HepG2 (cell line): ENCODE measurements around the gene MGAT2. TPM values are rescaled to one million over a fixed set of nuclear protein-coding genes. Genes with fewer than 3 reads are reported as not detected.

Source experiments
- ATAC-seq: fragments of 200-7000 bp; cut with Tn5 transposase; 3 replicates; pipeline ENCODE4 v1.9.1; 2020; ENCODE audit warnings: mild to moderate bottlenecking, moderate library complexity
- BruUV-seq: library from RNA; stranded (reverse); fragments of 400-500 nt; replicated peaks from 2 replicates; lab custom pipeline; 2021; lab: Mats Ljungman, UMichigan
- CTCF ChIA-PET: fragments of 300-600 bp; formaldehyde crosslinking; extraction: SDS; loops from one replicate; lab custom pipeline; 2021; ENCODE audit warnings: low total read pairs, inconsistent platforms, low intra/inter-chr PET ratio; lab: Yijun Ruan, JAX
- POLR2A ChIA-PET: fragments of 350-600 bp; sonication (Branson Sonifier 250); formaldehyde crosslinking; loops from one replicate; lab custom pipeline; 2020; ENCODE audit warnings: antibody characterized with exemption, inconsistent platforms; lab: Yijun Ruan, JAX
- DNase-seq: peaks from one replicate; pipeline ENCODE4 v3.0.0-alpha.2; 2015; ENCODE audit warnings: low spot score
- FAIRE-seq: peaks from 3 replicates; lab custom pipeline; 2011; peaks lifted over from hg19 to GRCh38; lab: Jason Lieb, UNC
- H2AFZ ChIP-seq: one replicate; pipeline ENCODE4 v1.6.1; 2011; ENCODE audit warnings: low read length, inconsistent platforms
- H3K27ac ChIP-seq: fragments of 300-600 bp; 3 replicates; pipeline ENCODE4 v1.8.0; 2011; ENCODE audit warnings: mixed run types, mild to moderate bottlenecking, mixed read lengths, low read length, inconsistent platforms; ENCODE audit not compliant: insufficient read depth; ENCODE audit errors: extremely low read length
- H3K27me3 ChIP-seq, 2 experiments: fragments of 200-600 bp in 1 of 2; 2 replicates in 1 of 2; 3 replicates in 1 of 2; pipeline versions ENCODE4 v1.6.0 to v1.8.0; 2011; ENCODE audit warnings: low read length in 2 of 2, mild to moderate bottlenecking in 2 of 2, moderate library complexity in 2 of 2, inconsistent platforms in 1 of 2; ENCODE audit not compliant: insufficient read depth in 2 of 2, control insufficient read depth in 1 of 2
- H3K36me3 ChIP-seq, 2 experiments: fragments of 200-600 bp in 1 of 2; replicated peaks in 1 of 2; 2 replicates in 1 of 2; 3 replicates in 1 of 2; pipeline versions ENCODE4 v1.5.1 to v1.8.0; 2011; ENCODE audit warnings: low read length in 2 of 2, inconsistent platforms in 1 of 2; ENCODE audit not compliant: insufficient read depth in 2 of 2, control insufficient read depth in 1 of 2
- H3K4me1 ChIP-seq: 2 replicates; pipeline ENCODE4 v1.5.1; 2012; ENCODE audit warnings: low read length, inconsistent platforms; ENCODE audit not compliant: insufficient read depth
- H3K4me2 ChIP-seq: 2 replicates; pipeline ENCODE4 v1.6.0; 2011; ENCODE audit warnings: low read depth, low read length, inconsistent platforms
- H3K4me3 ChIP-seq, 3 experiments: fragments of 200-600 bp in 1 of 3; sonication (generic), shearing (Covaris generic) in 1 of 3; replicated peaks in 1 of 3; 2 replicates each; pipeline ENCODE4 v1.5.1; 2011 to 2016; ENCODE audit warnings: low read length in 3 of 3, inconsistent platforms in 2 of 3, low read depth in 2 of 3, mild to moderate bottlenecking in 2 of 3, control low read depth in 1 of 3, mixed read lengths in 1 of 3; ENCODE audit not compliant: insufficient read depth in 1 of 3
- H3K79me2 ChIP-seq: one replicate; pipeline ENCODE4 v1.6.1; 2011; ENCODE audit warnings: low read length, inconsistent platforms; ENCODE audit not compliant: insufficient read depth
- H3K9ac ChIP-seq: 2 replicates; pipeline ENCODE4 v1.6.0; 2011; ENCODE audit warnings: mild to moderate bottlenecking, low read depth, low read length, inconsistent platforms; ENCODE audit not compliant: insufficient read depth
- H3K9me3 ChIP-seq: 2 replicates; pipeline ENCODE4 v1.5.1; 2012; ENCODE audit warnings: mild to moderate bottlenecking, low read length
- H4K20me1 ChIP-seq: 2 replicates; pipeline ENCODE4 v1.6.0; 2011; ENCODE audit warnings: inconsistent platforms, mild to moderate bottlenecking, low read length, moderate library complexity; ENCODE audit not compliant: insufficient read depth
- AGO1 ChIP-seq: fragments of 200-400 bp; formaldehyde crosslinking; IDR thresholded peaks from 2 replicates; pipeline ENCODE4 v1.6.1; 2017; ENCODE audit warnings: mild to moderate bottlenecking, low read depth, low read length, moderate library complexity; ENCODE audit not compliant: poor library complexity, severe bottlenecking
- DZIP1 ChIP-seq: sonication (generic); formaldehyde crosslinking; IDR thresholded peaks from 2 replicates; pipeline ENCODE4 v1.5.0; 2020; ENCODE audit warnings: mild to moderate bottlenecking, missing genetic modification reagents
- EHMT2 ChIP-seq: fragments of 200-600 bp; sonication (generic); IDR thresholded peaks from 2 replicates; pipeline ENCODE4 v1.7.0; 2017; ENCODE audit warnings: antibody characterized with exemption, low read depth, low read length, borderline replicate concordance
- FOXO1 ChIP-seq: sonication (generic); formaldehyde crosslinking; IDR thresholded peaks from 2 replicates; pipeline ENCODE4 v1.4.0; 2020; ENCODE audit warnings: missing genetic modification reagents
- GATAD1 ChIP-seq: IDR thresholded peaks from 2 replicates; pipeline ENCODE4 v1.6.1; 2016; ENCODE audit warnings: missing genetic modification reagents, missing compliant biosample characterization
- HNRNPK ChIP-seq: fragments of 200-400 bp; formaldehyde crosslinking; IDR thresholded peaks from 2 replicates; pipeline ENCODE4 v1.6.1; 2018; ENCODE audit warnings: low read length, low read depth, moderate library complexity, mild to moderate bottlenecking; ENCODE audit not compliant: poor library complexity, severe bottlenecking
- KLF16 ChIP-seq, 2 experiments: sonication (generic) in 1 of 2; formaldehyde crosslinking in 1 of 2; IDR thresholded peaks; 2 replicates each; pipeline versions ENCODE4 v1.6.1 to v1.8.0; 2016 to 2023; ENCODE audit warnings: missing genetic modification reagents in 2 of 2, missing compliant biosample characterization in 1 of 2
- MIXL1 ChIP-seq: IDR thresholded peaks from 2 replicates; pipeline ENCODE4 v1.6.1; 2016
- NFIC ChIP-seq: IDR thresholded peaks from 2 replicates; pipeline ENCODE4 v1.6.1; 2012; ENCODE audit warnings: mild to moderate bottlenecking, low read length, inconsistent platforms
- PAXIP1 ChIP-seq: sonication (generic); formaldehyde crosslinking; conservative IDR thresholded peaks from 2 replicates; pipeline ENCODE4 v1.4.0; 2020; ENCODE audit warnings: mild to moderate bottlenecking, missing genetic modification reagents, moderate library complexity
- ZFP1 ChIP-seq: IDR thresholded peaks from 2 replicates; pipeline ENCODE4 v1.6.1; 2016
- ZNF20 ChIP-seq: sonication (generic); formaldehyde crosslinking; IDR thresholded peaks from 2 replicates; pipeline ENCODE4 v1.4.0; 2020; ENCODE audit warnings: mild to moderate bottlenecking, moderate library complexity, missing genetic modification reagents
- ZNF317 ChIP-seq: sonication (generic); formaldehyde crosslinking; IDR thresholded peaks from 2 replicates; pipeline ENCODE4 v1.5.0; 2020; ENCODE audit warnings: mild to moderate bottlenecking, missing genetic modification reagents
- ZNF605 ChIP-seq: sonication (generic); formaldehyde crosslinking; IDR thresholded peaks from 2 replicates; pipeline ENCODE4 v1.8.0; 2022; ENCODE audit warnings: mild to moderate bottlenecking, missing genetic modification reagents
- ZNF660 ChIP-seq: sonication (generic); formaldehyde crosslinking; IDR thresholded peaks from 2 replicates; pipeline ENCODE4 v1.5.1; 2020; ENCODE audit warnings: mild to moderate bottlenecking, low read depth, missing genetic modification reagents, borderline replicate concordance
- ZNF761 ChIP-seq: sonication (generic); formaldehyde crosslinking; conservative IDR thresholded peaks from 2 replicates; pipeline ENCODE4 v1.4.0; 2020; ENCODE audit warnings: mild to moderate bottlenecking, missing genetic modification reagents
- ZSCAN25 ChIP-seq: sonication (generic); formaldehyde crosslinking; IDR thresholded peaks from 2 replicates; pipeline ENCODE4 v1.8.0; 2022; ENCODE audit warnings: mild to moderate bottlenecking, missing genetic modification reagents
- ZSCAN5A ChIP-seq: sonication (generic); formaldehyde crosslinking; IDR thresholded peaks from 2 replicates; pipeline ENCODE4 v1.8.0; 2022; ENCODE audit warnings: mild to moderate bottlenecking, missing genetic modification reagents, borderline replicate concordance
- WGBS: methylation state at CpG from one replicate; pipeline ENCODE4 v1.1.6; 2017; ENCODE audit warnings: low lambda C conversion rate; 5-methylcytosine and 5-hydroxymethylcytosine counted together
- in situ Hi-C: cut with HindIII; loops from 2 replicates; pipeline ENCODE4 v1.10.0; 2017; ENCODE audit warnings: low pct_unique_long_range_greater_than_20kb; ENCODE audit not compliant: extremely low pct_ligation_motif_present
- intact Hi-C: fragments of 100-400 bp; cut with micrococcal nuclease; formaldehyde crosslinking; loops from one replicate; pipeline ENCODE4 v1.10.0; 2022; ENCODE audit not compliant: unreplicated experiment
- polyA plus RNA-seq, 8 experiments: library from polyadenylated mRNA; depleted of rRNA in 3 of 8; stranded (reverse) in 7 of 8; unstranded in 1 of 8; fragments of >200 nt; fragmentation: Illumina TruSeq in 4 of 8; extraction: Trizol in 4 of 8; gene quantifications; 2 replicates each; pipeline versions ENCODE4 v1.2.1 to v1.2.3, GENCODE V29; 2011 to 2016; ENCODE audit warnings: low read depth in 4 of 8, missing spikeins in 1 of 8, mixed read lengths in 1 of 8; ENCODE audit not compliant: insufficient read depth in 1 of 8
- total RNA-seq, 5 experiments: library from RNA; depleted of rRNA; stranded (reverse); fragments of >200 nt; fragmentation: Illumina TruSeq; extraction: Trizol; gene quantifications; 2 replicates each; pipeline ENCODE4 v1.2.3, GENCODE V29; 2016; ENCODE audit warnings: low read depth in 1 of 5

Gene MGAT2
- total and polyA plus RNA-seq, 2 of the 13 experiments (the other 11 are each of a cell fraction or from before 2014, with no cell fraction given) = 12.9 to 51.9 TPM

DNA sequence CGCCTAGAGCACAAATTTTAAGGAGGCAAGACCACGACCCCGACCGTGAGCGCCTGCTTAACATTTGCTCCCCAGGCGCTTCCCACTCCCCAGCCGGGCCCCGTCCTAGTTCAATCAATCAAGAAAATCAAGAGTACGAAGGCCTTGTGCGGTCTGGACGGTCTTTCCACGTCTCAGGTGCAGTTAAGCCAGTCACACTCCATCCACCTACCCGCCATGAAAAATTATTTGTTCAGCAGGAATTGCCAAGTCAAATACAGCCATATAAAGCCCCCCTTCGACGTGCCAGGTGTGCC is 22.5 kb upstream of the MGAT2 start:
- POLR2A ChIA-PET = interaction anchor here (1.1 to 5.7 kb wide), 8 partner anchors 8 to 171 kb away, joined by 3 to 97 read pairs (median 6); partner anchors contain the start of genes MGAT2, RPL36AL and RPS29
- H3K4me2 ChIP-seq = peak overlapping the region; percentile 76
- no peak for TF ChIP-seq PAXIP1 (CRISPR knock-in tag)
- TF ChIP-seq ZSCAN25 (CRISPR knock-in tag) = no peak
- TF ChIP-seq ZNF660 (CRISPR knock-in tag) = no peak
- no peak for TF ChIP-seq ZNF317 (CRISPR knock-in tag)
- no peak; the same call in 1 of the 2 replicates for TF ChIP-seq ZNF761
- TF ChIP-seq FOXO1 (CRISPR knock-in tag) = no peak
- TF ChIP-seq HNRNPK = no peak
- TF ChIP-seq ZSCAN5A = no peak
- 0 out of 2 replicates have a peak, but pooled peaks have one; percentile 46 for TF ChIP-seq ZFP1 (CRISPR knock-in tag)
- TF ChIP-seq MIXL1 (CRISPR knock-in tag) = no peak
- no peak for TF ChIP-seq EHMT2
- TF ChIP-seq DZIP1 = 0 out of 2 replicates have a peak, but pooled peaks have one; percentile 13
- no peak for TF ChIP-seq ZNF20 (CRISPR knock-in tag)
- no peak for TF ChIP-seq ZNF605 (CRISPR knock-in tag)
- no peak for TF ChIP-seq AGO1
- 0 out of 2 replicates have a peak, but pooled peaks have one; percentile 48 for TF ChIP-seq NFIC
- TF ChIP-seq KLF16 (CRISPR knock-in tag; IDR thresholded peaks at IDR 0.05) = no peak
- no peak for TF ChIP-seq GATAD1 (CRISPR knock-in tag)

More for the DNA sequence above, 22.5 kb upstream of the MGAT2 start:
- Histone ChIP-seq H3K9me3 (no peaks in the 10 kb centered on the region), H3K9ac (peak overlapping the region; percentile 94), H3K79me2 (peaks cover 21% of the 10 kb centered on the region), H3K27me3 (no peaks in the 10 kb centered on the region; a peak in 1 of 5 replicates), H3K4me1 (peaks cover 45% of the 10 kb centered on the region), H3K36me3 (peaks cover 0 to 5% of the 10 kb centered on the region in 2 experiments; a peak in 4 of 5 replicates), H4K20me1 (no peaks in the 10 kb centered on the region), H2AFZ (no peak overlapping the region), H3K27ac (peak overlapping the region; percentile 97), H3K4me3 (peak overlapping the region; percentile 79 to 91 (median 83))
- ATAC-seq = no peak; the same call in 1 of the 3 replicates
- no peak for FAIRE-seq
- no peak for DNase-seq
- no TSS peak for BruUV-seq
- intact Hi-C loops = loop anchor here (1.0 kb wide), 1 partner anchor 37 kb away; the partner anchor contains the start of gene DNAAF2
- CTCF ChIA-PET = interaction anchor here (1.0 kb wide), 1 partner anchor 11 kb away, joined by 4 read pairs; no protein-coding TSS in a partner anchor
- WGBS = 0% methylated on average over 12 of the region's 15 CpGs
- in situ Hi-C loops = no loop called here
